Activated naive CD4-positive, alpha-beta T cell (primary cell): ENCODE data around the gene NXPE1.
"Not testable (repeated sequence)": the region's sequence is repeated elsewhere in the genome, so short reads cannot be mapped to it uniquely, and the experiment has no call there.

ENCODE experiments used
- DNase-seq, 4 experiments: peaks; one replicate each; lab custom pipeline; 2025; lab: John Stamatoyannopoulos, UW

Gene NXPE1

DNA sequence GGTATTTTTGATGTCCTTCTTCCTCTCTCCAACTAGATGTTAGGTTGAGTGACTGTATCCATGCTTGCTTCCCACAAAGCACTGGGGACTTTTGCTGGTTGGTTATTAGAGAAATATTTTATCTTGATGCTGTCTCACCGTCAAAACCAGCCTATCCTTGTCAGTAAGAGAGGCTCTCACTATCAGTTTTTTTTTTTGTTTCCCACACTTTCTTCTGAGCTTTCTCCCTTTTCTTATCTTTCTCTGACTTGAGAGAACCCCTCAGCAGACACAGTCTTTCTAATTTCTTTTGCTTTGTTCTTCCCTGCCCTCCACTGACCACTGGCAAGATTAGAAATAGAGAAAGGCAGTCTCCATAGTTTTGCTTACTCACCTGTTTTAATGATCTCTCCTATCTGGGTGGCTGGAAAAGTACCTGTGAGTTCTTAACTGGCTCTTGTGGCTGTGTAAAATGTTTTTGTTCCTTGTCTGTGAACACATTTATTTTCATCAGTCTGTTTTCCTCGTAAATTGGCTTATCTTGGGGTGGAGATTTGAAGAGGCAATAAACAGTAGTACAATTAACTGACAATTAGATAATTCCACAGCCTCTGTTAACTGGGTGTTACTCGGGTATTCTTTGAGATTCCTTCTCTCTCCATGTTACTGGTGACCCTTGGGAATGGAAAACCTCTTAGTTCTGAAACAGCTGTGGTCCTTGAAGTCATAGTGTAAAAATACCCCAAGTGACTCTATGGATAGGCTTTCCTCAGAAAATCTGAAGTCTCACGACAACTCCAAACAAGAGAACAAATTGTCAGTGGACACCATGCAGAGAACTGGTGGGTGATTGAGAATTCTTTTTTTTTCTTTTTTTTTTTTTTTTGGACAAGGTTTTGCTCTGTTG, at the start of gene NXPE1:
Gene NXPE1, minus strand, starts transcription at position 457 of the 886 bp plus-strand sequence. CDS start 8,680 bp downstream, outside the sequence.
- DNase-seq = no peak

DNA sequence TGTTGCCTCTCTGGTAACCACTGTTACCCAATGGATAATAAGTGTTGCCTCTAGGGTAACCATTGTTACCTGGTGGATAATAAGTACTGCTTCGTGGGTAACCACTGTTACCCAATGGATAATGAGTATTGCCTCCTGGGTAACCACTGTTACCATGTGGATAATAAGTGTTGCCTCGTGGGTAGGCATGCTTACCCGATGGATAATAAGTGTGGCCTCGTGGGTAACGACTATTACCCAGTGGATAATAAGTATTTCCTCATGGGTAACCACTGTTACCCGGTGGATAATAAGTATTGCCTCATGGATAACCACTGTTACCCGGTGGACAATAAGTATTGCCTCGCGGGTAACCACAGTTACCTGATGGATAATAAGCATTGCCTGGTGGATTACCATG, 49.7 kb upstream of the NXPE1 start:
- DNase-seq = no peak

DNA sequence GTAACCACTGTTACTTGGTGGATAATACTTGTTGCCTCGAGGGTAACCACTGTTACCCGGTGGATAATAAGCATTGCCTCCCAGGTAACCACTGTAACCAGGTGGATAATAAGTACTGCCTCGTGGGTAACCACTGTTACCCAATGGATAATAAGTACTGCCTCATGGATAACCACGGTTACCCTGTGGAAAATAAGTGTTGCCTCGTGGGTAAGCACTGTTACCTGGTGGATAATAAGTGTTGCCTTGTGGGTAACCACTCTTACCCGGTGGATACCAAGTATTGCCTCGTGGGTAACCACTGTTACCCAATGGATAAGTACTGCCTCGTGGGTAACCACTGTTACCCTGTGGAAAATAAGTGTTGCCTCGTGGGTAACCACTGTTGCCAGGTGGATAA, 48.9 kb upstream of the NXPE1 start:
- not testable (repeated sequence) for DNase-seq

DNA sequence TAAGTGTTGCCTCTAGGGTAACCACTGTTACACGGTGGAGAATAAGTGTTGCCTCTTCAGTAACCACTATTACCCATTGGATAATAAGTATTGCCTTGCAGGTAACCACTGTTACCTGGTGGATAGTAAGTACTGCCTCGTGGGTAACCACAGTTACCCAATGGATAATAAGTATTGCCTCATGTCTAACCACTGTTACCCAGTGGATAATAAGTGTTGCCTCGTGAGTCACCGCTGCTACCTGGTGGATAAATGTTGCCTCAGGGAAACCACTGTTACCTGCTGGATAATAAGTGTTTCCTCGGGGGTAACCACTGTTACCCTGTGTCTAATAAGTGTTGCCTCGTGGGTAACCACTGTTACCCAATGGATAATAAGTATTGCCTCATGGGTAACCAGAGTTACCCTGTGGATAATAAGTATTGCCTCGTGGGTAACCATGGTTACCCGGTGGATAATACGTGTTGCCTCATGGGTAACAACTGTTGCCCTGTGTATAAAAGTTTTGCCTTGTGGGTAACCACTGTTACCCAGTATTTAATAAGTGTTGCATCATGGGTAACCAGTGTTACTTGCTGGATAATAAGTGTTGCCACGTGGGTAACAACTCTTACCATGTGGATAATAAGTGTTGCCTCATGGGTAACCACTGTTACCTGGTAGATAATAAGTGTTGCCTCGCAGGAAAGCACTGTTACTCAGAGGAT, 48.2 kb upstream of the NXPE1 start:
- no peak for DNase-seq

DNA sequence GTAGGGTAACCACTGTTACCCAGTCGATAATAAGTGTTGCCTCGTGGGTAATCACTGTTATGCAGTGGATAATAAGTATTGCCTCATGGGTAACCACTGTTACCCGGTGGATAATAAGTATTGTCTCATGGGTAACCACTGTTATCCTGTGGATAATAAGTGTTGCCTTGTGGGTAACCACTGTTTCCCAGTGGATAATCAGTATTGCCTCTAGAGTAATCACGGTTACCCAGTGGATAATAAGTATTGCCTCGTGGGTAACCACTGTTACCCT, 47.1 kb upstream of the NXPE1 start:
- DNase-seq = not testable (repeated sequence)

DNA sequence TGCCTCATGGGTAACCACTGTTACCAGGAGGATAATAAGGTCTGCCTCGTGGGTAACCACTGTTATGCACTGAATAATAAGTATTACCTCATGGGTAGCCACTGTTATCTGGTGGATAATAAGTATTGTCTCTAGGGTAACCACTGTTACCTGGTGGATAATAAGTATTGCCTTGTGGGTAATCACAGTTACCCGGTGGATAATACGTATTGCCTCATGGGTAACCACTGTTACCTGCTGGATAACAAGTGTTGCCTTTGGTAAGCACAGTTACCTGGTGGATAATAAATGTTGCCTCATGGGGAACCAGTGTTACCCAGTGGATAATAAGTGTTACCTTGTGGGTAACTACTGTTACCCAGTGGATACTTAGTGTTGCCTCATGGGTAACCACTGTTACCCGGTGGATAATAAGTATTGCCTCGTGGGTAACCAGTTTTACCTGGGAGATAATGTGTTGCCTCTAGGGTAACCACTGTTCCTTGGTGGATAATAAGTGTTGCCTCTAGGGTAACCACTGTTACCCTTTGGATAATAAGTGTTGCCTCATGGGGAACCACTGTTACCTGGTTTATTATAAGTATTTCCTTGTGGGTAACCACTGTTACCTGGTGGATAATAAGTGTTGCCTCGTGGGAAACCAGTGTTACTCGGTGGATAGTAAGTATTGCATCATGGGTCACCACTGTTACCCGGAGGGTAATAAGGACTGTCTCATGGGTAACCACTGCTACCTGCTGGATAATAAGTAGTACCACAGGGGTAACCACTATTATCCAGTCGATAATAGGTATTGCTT, 46.5 kb upstream of the NXPE1 start:
- no peak for DNase-seq

DNA sequence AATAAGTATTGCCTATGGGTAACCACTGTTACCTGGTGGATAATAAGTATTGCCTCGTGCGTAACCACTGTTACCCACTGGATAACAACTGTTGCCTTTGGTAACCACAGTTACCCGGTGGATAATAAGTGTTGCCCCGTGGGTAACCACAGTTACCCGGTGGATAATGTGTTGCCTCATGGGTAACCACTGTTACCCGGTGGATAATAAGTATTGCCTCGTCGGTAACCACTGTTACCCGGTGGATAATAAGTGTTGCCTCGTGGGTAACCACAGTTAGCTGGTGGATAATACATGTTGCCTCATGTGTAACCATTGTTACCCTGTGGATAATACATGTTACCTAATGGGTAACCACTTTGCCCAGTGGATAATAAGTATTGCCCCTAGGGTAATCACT, 45.7 kb upstream of the NXPE1 start:
- no peak for DNase-seq

DNA sequence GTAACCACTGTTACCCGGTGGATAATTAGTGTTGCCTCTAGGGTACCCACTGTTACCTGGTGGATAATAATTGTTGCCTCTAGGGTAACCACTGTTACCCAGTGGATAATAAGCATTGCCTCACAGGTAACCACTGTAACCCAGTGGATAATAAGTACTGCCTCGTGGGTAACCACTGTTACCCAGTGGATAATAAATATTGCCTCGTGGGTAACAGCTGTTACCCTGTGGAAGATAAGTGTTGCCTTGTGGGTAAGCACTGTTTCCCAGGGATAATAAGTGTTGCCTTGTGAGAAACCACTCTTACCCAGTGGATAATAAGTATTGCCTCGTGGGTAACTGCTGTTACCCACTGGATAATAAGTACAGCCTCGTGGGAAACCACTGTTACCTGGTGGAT, 45.2 kb upstream of the NXPE1 start:
- DNase-seq = no peak

DNA sequence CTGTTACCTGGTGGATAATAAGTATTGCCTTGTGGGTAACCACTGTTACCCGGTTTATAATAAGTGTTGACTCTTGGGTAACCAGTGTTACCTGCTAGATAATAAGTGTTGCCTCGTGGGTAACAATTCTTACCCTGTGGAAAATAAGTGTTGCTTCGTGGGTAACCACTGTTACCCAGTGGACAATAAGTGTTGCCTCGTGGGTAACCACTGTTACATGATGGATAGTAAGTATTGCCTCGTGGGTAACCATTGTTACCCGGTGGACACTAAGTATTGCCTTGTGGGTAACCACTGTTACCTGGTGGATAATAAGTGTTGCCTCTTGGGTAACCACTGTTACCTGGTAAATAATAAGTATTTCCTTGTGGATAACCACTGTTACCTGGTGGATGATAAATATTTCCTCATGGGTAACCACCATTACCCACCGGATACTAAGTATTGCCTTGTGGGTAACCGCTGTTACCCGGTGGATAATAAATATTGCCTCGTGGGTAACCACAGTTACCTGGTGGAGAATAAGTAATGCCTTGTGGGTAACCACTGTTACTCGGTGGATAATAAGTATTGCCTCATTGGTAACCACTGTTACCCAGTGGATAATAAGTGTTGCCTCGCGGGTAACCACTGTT, 44.6 kb upstream of the NXPE1 start:
- no peak for DNase-seq

DNA sequence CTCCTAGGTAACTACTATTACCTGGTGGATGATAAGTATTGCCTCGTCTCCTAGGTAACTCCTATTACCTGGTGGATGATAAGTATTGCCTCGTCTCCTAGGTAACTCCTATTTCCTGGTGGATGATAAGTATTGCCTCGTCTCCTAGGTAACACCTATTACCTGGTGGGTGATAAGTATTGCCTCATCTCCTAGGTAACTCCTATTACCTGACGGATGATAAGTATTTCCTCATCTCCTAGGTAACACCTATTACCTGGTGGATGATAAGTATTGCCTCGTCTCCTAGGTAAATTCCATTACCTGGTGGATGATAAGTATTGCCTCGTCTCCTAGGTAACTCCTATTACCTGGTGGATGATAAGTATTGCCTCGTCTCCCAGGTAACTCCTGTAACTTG, 43.5 kb upstream of the NXPE1 start:
- not testable (repeated sequence) for DNase-seq

DNA sequence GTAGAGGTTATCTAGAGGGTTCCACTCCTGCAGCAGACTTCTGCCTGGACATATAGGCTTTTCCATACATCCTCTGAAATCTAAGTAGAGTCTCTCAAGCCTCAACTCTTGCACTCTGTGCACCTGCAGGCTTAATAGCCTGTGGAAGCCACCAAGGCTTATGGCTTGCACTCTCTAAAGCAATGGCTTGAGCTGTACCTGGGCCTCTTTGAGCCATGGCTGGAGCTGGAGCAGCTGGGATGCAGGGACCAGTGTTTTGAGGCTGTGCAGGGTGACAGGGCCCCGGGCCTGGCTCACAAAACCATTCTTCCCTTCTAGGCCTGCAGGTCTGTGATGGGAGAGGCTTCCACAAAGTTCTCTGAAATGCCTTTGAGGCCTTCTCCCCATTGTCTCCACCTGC, 38.8 kb upstream of the NXPE1 start:
- DNase-seq = no peak

DNA sequence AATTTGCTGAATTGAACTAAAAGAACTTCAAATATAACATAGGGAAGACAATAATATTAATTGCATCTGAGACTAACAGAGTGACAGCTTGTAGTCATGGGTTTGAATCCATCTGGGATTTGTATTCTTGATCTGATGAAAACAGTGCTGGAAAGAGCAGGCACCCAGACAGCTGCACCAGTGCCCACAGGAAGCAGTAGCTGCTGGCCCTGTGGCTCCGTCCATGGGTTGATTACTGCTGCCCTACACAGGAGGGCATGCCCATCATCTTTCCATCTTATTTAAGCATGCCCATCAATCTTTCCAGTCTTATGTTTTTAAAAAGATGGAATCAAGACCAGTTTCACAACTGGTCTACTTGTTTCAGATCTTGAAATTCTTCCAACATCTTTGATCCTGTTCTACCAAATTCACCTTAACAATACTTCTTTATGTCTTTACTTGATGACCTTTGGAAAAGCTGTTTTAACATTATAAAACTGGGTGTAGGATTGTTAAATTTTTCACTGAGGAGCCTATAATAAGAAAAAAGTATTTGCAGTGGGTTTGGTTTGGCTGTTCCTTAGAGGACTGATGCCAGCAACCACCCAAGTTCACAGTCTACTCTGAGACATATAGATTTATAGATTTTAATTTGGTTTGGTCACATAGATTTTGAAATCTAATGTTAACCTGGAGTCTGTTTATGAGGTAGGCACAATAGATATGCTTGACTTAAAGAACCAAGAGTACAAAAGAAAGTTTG, 36.7 kb upstream of the NXPE1 start:
- DNase-seq = no peak

DNA sequence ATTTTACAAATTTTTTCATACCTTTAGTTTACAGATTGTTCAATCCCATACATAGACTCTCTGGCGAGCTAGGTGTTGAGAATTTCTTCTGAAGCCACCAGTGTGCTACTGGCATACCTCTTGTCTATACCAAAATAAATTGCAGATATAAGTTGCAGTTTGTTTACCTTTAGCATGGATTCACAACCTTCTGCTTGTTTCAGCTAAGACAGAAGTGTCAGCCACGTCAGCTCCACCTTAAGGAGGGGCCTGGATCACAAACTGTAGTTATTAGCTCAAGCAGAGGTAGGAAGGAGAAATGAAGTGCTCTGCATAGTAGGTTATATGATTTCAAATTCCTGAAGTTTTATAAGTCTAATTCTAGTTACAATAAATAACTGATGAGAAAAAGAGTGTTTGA, 35.9 kb upstream of the NXPE1 start, which contains the start of gene NXPE4:
Gene NXPE4, minus strand, starts transcription at position 216 of the 400 bp plus-strand sequence. CDS start 1,027 bp downstream, outside the sequence.
- DNase-seq = no peak

DNA sequence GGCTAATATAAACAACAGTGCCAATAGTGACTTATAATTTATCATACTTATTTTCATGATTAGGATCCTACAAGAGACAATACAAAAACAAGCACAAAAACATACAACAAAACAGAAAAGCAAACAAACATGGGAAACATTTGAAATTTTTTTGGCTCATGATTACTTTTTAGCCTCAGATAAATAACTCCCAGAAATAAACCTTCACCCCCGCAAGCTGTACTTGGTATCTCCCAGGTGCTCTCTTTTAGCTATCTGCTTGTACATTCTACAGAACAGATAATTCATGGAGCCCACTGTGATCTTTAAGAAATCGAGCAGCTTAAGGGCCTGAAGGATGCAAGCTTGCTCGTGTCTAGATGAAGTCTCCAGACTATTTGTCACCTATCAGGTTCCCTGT, 35.0 kb upstream of the NXPE1 start:
- DNase-seq = no peak

DNA sequence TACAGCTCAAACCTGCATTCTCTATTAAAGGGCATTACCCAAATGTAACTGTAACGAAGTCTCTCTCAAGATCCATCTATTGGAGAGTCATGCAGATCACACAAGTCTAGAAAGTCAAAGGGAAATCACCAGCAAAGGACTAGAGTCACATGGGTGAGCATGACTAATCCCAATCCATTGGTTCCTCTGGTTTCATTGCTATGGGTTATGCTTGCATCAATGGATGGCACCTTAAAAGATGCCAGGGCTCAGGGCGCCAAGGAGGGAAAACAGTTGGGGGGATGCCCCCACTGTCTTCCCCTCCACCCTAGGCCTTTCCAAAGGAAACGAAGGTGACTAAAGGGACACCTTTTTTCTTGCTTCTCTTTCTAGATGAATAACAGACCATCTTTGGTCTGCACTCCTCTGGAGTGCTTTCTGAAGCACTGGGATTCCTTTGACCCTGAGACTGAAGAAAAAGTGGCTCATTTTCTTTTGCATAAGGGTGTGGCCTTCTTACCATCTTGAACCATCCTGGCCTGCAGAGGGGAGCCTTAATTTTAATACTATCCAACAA, 27.8 kb upstream of the NXPE1 start:
- no peak for DNase-seq

DNA sequence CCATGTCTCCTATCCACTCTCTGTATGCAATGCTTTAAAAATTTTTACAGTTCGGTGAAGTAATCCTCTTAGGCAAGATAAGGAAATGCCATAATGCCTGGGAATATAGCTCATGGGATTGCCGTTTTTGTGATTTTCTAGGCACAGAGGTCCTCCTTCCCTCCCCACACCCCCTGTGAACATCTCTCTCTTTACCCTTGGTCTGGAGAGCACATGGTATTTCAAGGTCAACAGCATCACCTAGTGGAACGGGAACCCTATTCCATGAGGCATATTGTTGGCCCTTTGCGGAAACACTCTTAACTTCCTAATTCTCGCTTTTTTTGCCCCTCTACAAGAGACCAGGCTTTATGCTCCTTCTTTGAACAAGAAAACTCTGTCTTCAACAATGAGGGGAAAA, 27.1 kb upstream of the NXPE1 start:
- DNase-seq = no peak

DNA sequence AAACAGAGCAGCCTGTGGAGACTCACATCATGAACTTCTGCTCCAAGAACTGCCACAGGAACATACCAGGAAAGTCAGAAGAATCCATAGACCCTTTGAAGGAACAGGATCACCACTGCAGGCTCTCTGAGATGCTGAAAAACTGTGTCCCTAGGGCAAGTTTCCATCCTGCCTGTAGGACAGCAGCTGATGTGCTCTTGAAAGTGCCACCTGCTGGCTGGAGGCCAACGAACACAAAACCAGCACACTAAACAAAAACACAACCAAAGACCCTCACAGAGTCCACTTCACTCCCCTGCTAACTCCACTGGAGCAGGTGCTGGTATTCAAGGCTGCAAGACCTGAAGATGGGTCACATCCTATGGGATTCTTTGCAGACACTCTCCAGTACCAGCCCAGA, 12.0 kb upstream of the NXPE1 start:
- DNase-seq = no peak

DNA sequence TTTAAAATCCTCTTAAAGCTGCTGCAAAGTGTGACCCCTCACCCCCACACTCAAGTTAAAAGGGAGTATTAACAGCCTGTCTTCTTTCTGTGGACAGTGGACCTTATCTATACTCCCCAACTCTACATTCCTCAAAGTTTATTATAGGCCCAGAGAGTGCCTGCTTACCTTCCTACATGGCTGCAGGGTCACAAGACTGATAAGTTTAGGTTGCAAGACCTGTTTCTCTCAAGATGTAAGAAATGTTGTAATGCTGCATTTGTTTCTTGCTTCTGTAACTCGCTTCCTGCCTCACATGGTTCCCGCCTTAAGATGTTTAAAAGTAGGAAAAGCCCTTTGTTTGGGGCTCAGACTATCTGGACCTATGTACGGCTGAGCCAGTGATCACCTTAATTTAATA, 10.1 kb upstream of the NXPE1 start:
- no peak for DNase-seq

DNA sequence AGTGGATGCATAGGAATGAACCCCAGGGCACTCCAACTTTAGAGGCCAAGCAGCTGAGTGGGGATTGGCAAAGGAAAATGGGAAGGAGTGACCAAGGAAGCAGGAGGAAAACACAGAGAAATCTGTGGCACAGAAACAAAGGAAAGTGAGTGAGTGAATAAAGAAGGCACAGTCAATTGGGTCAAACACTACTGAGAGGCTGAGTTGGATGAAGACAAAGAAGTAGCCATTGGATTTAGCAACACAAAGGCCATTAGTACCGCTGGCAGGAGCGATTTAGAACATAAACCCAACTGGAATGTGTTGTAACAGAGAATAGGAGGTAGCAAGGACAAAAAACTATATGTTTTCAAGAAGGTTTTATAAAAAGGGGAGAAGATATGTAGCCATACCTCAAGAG, 6.6 kb upstream of the NXPE1 start:
- DNase-seq = no peak

DNA sequence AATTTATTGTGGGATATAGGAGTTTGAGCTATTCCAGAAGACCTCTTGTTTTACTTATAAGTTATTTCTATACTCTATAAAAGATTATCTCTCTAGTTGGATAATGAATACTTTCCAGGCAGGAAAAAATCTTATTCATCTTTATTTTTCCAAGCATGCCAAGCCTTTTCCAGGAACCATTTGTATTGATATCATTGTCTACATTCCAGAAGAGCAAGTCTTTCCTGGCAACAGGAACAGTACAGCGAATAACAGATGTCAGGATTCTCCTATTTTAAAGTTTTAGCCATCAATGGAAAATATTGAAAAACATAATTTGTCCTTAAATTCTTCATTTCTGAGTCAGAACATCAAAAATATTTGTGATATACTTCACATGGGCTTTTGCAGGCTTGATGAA, 5.2 kb upstream of the NXPE1 start:
- no peak for DNase-seq

DNA sequence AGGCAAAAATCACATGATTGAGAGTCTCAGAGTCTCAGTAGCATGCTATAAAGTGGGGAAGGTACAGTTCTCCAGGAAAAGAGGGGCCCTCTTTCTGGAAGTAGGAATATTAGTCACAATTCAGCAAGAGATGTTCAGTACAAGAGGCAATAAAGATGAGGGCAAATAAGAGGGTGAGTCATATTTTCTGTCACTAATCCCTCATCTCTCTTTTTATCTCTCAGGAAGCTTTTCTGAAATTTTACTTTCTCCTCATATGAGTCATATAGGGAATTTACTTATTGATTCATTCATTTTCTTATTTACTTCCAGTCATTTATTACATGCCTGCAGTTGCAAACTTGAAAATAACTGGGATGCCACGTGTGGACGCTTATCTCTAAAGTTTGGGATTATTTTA, 3.4 kb upstream of the NXPE1 start:
- DNase-seq = no peak
